GM12878 (cell line): ENCODE measurements around the gene LPIN2. TPM values are rescaled to one million over a fixed set of nuclear protein-coding genes. Genes with fewer than 3 reads are reported as not detected.

ENCODE experiments used
- ATAC-seq: fragments of 200-7000 bp; cut with Tn5 transposase; 3 replicates; pipeline ENCODE4 v1.9.1; 2020; ENCODE audit warnings: mild to moderate bottlenecking, moderate library complexity
- BruUV-seq: library from RNA; stranded (reverse); fragments of 400-500 nt; replicated peaks from 2 replicates; lab custom pipeline; 2021; lab: Mats Ljungman, UMichigan
- CTCF ChIA-PET: fragments of 300-600 bp; sonication (Branson Sonifier 250); formaldehyde crosslinking; extraction: SDS; loops from one replicate; lab custom pipeline; 2021; ENCODE audit warnings: inconsistent platforms; lab: Yijun Ruan, JAX
- POLR2A ChIA-PET: fragments of 350-600 bp; formaldehyde crosslinking; extraction: SDS; loops from one replicate; lab custom pipeline; 2021; ENCODE audit warnings: inconsistent platforms; lab: Charles Lee
- RAD21 ChIA-PET: fragments of 300-600 bp; sonication (Branson Sonifier 250); formaldehyde crosslinking; loops from one replicate; lab custom pipeline; 2023; ENCODE audit warnings: antibody characterized with exemption; ENCODE audit not compliant: unreplicated experiment; lab: Charles Lee
- SMC1A ChIA-PET: fragments of 300-600 bp; sonication (Branson Sonifier 250); formaldehyde crosslinking; loops from one replicate; lab custom pipeline; 2023; ENCODE audit not compliant: unreplicated experiment, uncharacterized antibody; lab: Charles Lee
- DNase-seq: peaks from one replicate; pipeline ENCODE4 v3.0.0-alpha.2; 2011; ENCODE audit warnings: low read depth, low spot score
- FAIRE-seq: peaks from 3 replicates; lab custom pipeline; 2011; peaks lifted over from hg19 to GRCh38; lab: Jason Lieb, UNC
- H2AFZ ChIP-seq: 2 replicates; pipeline ENCODE4 v1.6.0; 2011; ENCODE audit warnings: low read depth, low read length, control low read depth; ENCODE audit not compliant: control insufficient read depth
- H3K27ac ChIP-seq: 2 replicates; pipeline ENCODE4 v1.5.1; 2011; ENCODE audit warnings: control low read depth; ENCODE audit not compliant: control insufficient read depth, insufficient read depth
- H3K27me3 ChIP-seq, 2 experiments: replicated peaks in 1 of 2; 2 replicates each; pipeline versions ENCODE4 v1.6.0 to v1.6.1; 2011; ENCODE audit warnings: low read length in 1 of 2; ENCODE audit not compliant: control insufficient read depth in 2 of 2, insufficient read depth in 2 of 2
- H3K36me3 ChIP-seq, 2 experiments: 2 replicates each; pipeline ENCODE4 v1.5.1; 2011; ENCODE audit warnings: low read length in 1 of 2; ENCODE audit not compliant: control insufficient read depth in 2 of 2, insufficient read depth in 2 of 2
- H3K4me1 ChIP-seq: 2 replicates; pipeline ENCODE4 v1.6.1; 2011; ENCODE audit warnings: mild to moderate bottlenecking, low read length, moderate library complexity, mixed read lengths; ENCODE audit not compliant: control insufficient read depth, insufficient read depth
- H3K4me2 ChIP-seq: 2 replicates; pipeline ENCODE4 v1.6.0; 2011; ENCODE audit warnings: control low read depth; ENCODE audit not compliant: control insufficient read depth, insufficient read depth
- H3K4me3 ChIP-seq: fragments of 200-600 bp; sonication (generic); 2 replicates; pipeline ENCODE4 v1.5.1; 2016
- H3K79me2 ChIP-seq: 2 replicates; pipeline ENCODE4 v1.6.0; 2011; ENCODE audit warnings: low read length; ENCODE audit not compliant: control insufficient read depth, insufficient read depth
- H3K9ac ChIP-seq: 2 replicates; pipeline ENCODE4 v1.8.0; 2011; ENCODE audit warnings: low read length, control low read depth, mixed read lengths; ENCODE audit not compliant: control insufficient read depth, insufficient read depth
- H3K9me3 ChIP-seq: replicated peaks from 3 replicates; pipeline ENCODE4 v1.5.1; 2011; ENCODE audit warnings: mild to moderate bottlenecking, low read length; ENCODE audit not compliant: control insufficient read depth, insufficient read depth
- H4K20me1 ChIP-seq: 2 replicates; pipeline ENCODE4 v1.6.0; 2011; ENCODE audit not compliant: control insufficient read depth, insufficient read depth
- HCFC1 ChIP-seq: fragments of 150-350 bp; IDR thresholded peaks from 2 replicates; pipeline ENCODE4 v1.6.1; 2014; ENCODE audit warnings: low read length
- NFIC ChIP-seq: IDR thresholded peaks from 2 replicates; pipeline ENCODE4 v1.6.1; 2012; ENCODE audit warnings: low read depth, mild to moderate bottlenecking, inconsistent platforms, low read length, moderate library complexity
- SMC3 ChIP-seq: IDR thresholded peaks from 2 replicates; pipeline ENCODE4 v1.6.1; 2011; ENCODE audit warnings: low read length, improper control_type of control experiment, borderline replicate concordance
- WGBS: methylation state at CpG from one replicate; pipeline ENCODE4 v1.1.6; 2016; ENCODE audit warnings: low lambda C conversion rate; ENCODE audit not compliant: insufficient replicate concordance, insufficient coverage; ENCODE audit errors: missing lambda C conversion rate; 5-methylcytosine and 5-hydroxymethylcytosine counted together
- in situ Hi-C: fragments of 300-500 bp; cut with MboI; formaldehyde crosslinking; loops from 9 replicates; pipeline ENCODE4 v1.14.3; 2018; ENCODE audit warnings: mixed read lengths
- intact Hi-C: fragments of 100-400 bp; cut with micrococcal nuclease; formaldehyde crosslinking; loops from one replicate; pipeline ENCODE4 v1.14.2; 2022; ENCODE audit not compliant: unreplicated experiment
- polyA plus RNA-seq, 11 experiments: library from polyadenylated mRNA; depleted of rRNA in 4 of 11; unstranded in 6 of 11; stranded (reverse) in 5 of 11; fragments of >200 nt; fragmentation: Nextera tagmentation in 4 of 11; fragmentation: Illumina TruSeq in 1 of 11; extraction: Ambion mirVana in 4 of 11; extraction: Trizol in 1 of 11; gene quantifications; 1 replicate in 1 of 11; 2 replicates in 10 of 11; pipeline versions ENCODE4 v1.2.1 to v1.2.3, GENCODE V29; 2011 to 2016; ENCODE audit warnings: inconsistent platforms in 2 of 11, missing spikeins in 2 of 11, low read depth in 1 of 11
- total RNA-seq, 4 experiments: library from RNA; depleted of rRNA in 3 of 4; stranded (reverse); fragments of >200 nt in 3 of 4; fragmentation: Illumina TruSeq in 1 of 4; extraction: Trizol in 1 of 4; gene quantifications; 2 replicates each; pipeline versions ENCODE4 v1.2.1 to v1.2.3, GENCODE V29; 2013 to 2021
- TF ChIP-seq, protein P1 (sequence below): fragments of 450-650 bp; IDR thresholded peaks from 2 replicates; pipeline ENCODE4 v1.6.1; 2016; ENCODE audit warnings: mild to moderate bottlenecking

LPIN2 gene
- total and polyA plus RNA-seq, 10 of the 15 experiments (the other 5 are each of a cell fraction or from before 2014, with no cell fraction given) = 4.1 to 28.0 (median 15.9) TPM

DNA sequence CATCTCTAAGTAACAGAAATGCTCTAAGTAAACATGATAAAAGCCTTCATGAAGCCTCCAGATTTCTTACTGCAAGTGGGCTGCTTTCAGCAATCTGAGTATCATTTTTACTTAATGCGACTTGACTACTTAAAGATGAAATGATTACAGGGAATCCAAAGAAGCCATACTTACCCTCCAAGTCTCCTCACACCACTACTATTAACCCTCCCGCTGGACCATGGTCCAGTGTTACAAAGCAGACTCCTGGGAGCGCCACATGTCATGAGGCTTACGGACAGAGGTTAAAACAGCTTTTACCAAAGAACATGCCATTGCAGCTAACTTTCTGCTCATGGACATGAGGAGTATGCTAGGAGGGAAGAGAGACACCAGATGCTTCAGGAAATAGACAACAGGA lies 46.4 kb downstream of the LPIN2 start (continued):
- TF ChIP-seq HCFC1 = no peak
- no peak for TF ChIP-seq NFIC
- no peak for TF ChIP-seq SMC3

DNA sequence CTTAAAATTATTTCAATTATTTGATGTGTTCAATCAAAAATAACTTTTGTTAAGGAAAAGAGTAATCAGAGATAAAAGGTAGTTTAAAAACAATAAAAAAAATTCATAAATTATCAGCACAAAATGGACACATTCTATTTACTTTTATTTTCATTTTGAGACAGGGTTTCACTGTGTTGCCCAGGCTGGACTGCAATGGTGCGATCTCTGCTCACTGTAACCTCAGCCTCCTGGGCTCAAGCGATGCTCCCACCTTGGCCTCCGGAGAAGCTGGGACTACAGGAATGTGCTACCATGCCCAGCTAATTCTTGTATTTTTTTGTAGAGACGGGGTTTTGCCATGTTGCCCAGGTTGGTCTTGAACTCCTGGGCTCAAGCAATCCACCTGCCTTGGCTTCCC lies 47.1 kb downstream of the LPIN2 start:
- POLR2A ChIA-PET = interaction anchor here (2.0 kb wide), 1 partner anchor 13 kb away, joined by 4 read pairs; no protein-coding TSS in a partner anchor
- SMC1A ChIA-PET = interaction anchor here (1.0 to 7.8 kb wide), 4 partner anchors 13 to 282 kb away, joined by 3 to 93 read pairs (median 6); partner anchors contain the start of gene MYL12A
- H3K79me2 ChIP-seq = peaks cover 82% of the 10 kb centered on the region
- no peak overlapping the region for H3K9ac ChIP-seq
- no peaks in the 10 kb centered on the region for H4K20me1 ChIP-seq
- peaks cover 73% of the 10 kb centered on the region for H3K4me1 ChIP-seq
- H3K4me3 ChIP-seq = no peak overlapping the region
- no TSS peak for BruUV-seq
- H3K9me3 ChIP-seq = no peaks in the 10 kb centered on the region
- in situ Hi-C loops = loop anchor here (25.0 kb wide), 2 partner anchors 1297 to 1372 kb away; no protein-coding TSS in a partner anchor
- DNase-seq = no peak
- CTCF ChIA-PET = interaction anchor here (13.8 to 21.4 kb wide), 2 partner anchors 10 to 20 kb away, joined by 174 to 285 read pairs; no protein-coding TSS in a partner anchor
- H3K4me2 ChIP-seq = no peak overlapping the region
- no peak for ATAC-seq
- no peak for FAIRE-seq
- intact Hi-C loops = loop anchor here (5.0 kb wide), 1 partner anchor 282 kb away; the partner anchor contains the start of gene MYL12A
- no peak overlapping the region for H3K27ac ChIP-seq
- 62% methylated on average over 4 of the region's 4 CpGs for WGBS
- TF ChIP-seq, protein P1, sequence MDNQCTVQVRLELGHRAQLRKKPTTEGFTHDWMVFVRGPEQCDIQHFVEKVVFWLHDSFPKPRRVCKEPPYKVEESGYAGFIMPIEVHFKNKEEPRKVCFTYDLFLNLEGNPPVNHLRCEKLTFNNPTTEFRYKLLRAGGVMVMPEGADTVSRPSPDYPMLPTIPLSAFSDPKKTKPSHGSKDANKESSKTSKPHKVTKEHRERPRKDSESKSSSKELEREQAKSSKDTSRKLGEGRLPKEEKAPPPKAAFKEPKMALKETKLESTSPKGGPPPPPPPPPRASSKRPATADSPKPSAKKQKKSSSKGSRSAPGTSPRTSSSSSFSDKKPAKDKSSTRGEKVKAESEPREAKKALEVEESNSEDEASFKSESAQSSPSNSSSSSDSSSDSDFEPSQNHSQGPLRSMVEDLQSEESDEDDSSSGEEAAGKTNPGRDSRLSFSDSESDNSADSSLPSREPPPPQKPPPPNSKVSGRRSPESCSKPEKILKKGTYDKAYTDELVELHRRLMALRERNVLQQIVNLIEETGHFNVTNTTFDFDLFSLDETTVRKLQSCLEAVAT = 0 out of 2 replicates have a peak, but pooled peaks have one; percentile 53
- no peak for TF ChIP-seq NFIC
- TF ChIP-seq, all 136 proteins: peak for 1
- H2AFZ ChIP-seq = no peak overlapping the region
- RAD21 ChIA-PET = interaction anchor here (1.1 to 1.4 kb wide), 2 partner anchors 12 to 14 kb away, joined by 3 to 4 read pairs; no protein-coding TSS in a partner anchor
- no peaks in the 10 kb centered on the region for H3K27me3 ChIP-seq
- no peaks in the 10 kb centered on the region for H3K36me3 ChIP-seq
